GM19463 (cell line): ENCODE data around the gene SPATA4.
A peak's percentile ranks its signal among the peaks of the same experiment; 100 is the strongest.

Experiments used
- ATAC-seq: cut with Tn5 transposase; IDR thresholded peaks from one replicate; pipeline ENCODE4 v1.9.1; 2021; ENCODE audit warnings: mild to moderate bottlenecking, moderate library complexity; ENCODE audit not compliant: unreplicated experiment

SPATA4 gene

GRCh38 chr4:176189891-176190795 is 5.2 kb downstream of the SPATA4 start:
- no peak for ATAC-seq

GRCh38 chr4:176188654-176189053 is 6.7 kb downstream of the SPATA4 start:
- ATAC-seq, result no peak

GRCh38 chr4:176187624-176188023 is 7.8 kb downstream of the SPATA4 start:
- peak; percentile 51 for ATAC-seq

- no peak for ATAC-seq
Measured at GRCh38 chr4:176186671-176187395, 8.6 kb downstream of the SPATA4 start.

- ATAC-seq, result no peak
Measured at GRCh38 chr4:176186067-176186466, 9.3 kb downstream of the SPATA4 start.

- ATAC-seq, result no peak
Measured at GRCh38 chr4:176185051-176185450, 10.3 kb downstream of the SPATA4 start.

- ATAC-seq, result no peak
Measured at GRCh38 chr4:176163041-176163440, 32.3 kb downstream of the SPATA4 start.

- no peak for ATAC-seq
Measured at GRCh38 chr4:176156656-176157055, 38.7 kb downstream of the SPATA4 start.

- no peak for ATAC-seq
Measured at GRCh38 chr4:176153124-176153523, 42.3 kb downstream of the SPATA4 start.

GRCh38 chr4:176150704-176151103 is 44.7 kb downstream of the SPATA4 start:
- ATAC-seq, result no peak

GRCh38 chr4:176150356-176150682 is 45.1 kb downstream of the SPATA4 start:
- ATAC-seq, result no peak

- ATAC-seq, result no peak
Measured at GRCh38 chr4:176149680-176150355, 45.6 kb downstream of the SPATA4 start.

GRCh38 chr4:176142253-176142652 is 53.1 kb downstream of the SPATA4 start:
- ATAC-seq, result no peak

GRCh38 chr4:176139518-176139917 is 55.9 kb downstream of the SPATA4 start:
- no peak for ATAC-seq

GRCh38 chr4:176137631-176138030 is 57.8 kb downstream of the SPATA4 start:
- ATAC-seq, result no peak

GRCh38 chr4:176134670-176135069 is 60.7 kb downstream of the SPATA4 start:
- ATAC-seq, result no peak
